ENCODE data around the gene RERG. TPM values are rescaled to one million over a fixed set of nuclear protein-coding genes. Genes with fewer than 3 reads are reported as not detected.

The RERG gene, protein sequence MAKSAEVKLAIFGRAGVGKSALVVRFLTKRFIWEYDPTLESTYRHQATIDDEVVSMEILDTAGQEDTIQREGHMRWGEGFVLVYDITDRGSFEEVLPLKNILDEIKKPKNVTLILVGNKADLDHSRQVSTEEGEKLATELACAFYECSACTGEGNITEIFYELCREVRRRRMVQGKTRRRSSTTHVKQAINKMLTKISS
- total RNA-seq (2022; extraction: Qiagen RNA extraction) = 0.10 to 0.29 TPM (median 0.22 TPM) in 5 replicates

GRCh38 chr12:15220915-15221885, at the start of gene RERG:
RERG (minus strand) TSS chr12:15221417; CDS start chr12:15217489, 3,928 bp downstream.

Other genes starting within 250 kb of the RERG start
- gene PDE6H, start 248.4 kb downstream of the RERG start, total RNA-seq (2022; extraction: Qiagen RNA extraction) = not detected in 5 replicates
- 0.05 to 0.29 TPM (median 0.15 TPM) in 4 of 5 replicates, not detected in the other for gene PTPRO, start 101.1 kb upstream of the RERG start, total RNA-seq (2022; extraction: Qiagen RNA extraction)

Data from A549 treated with Hydrocortisone at 1 μM for 4 hours (cell line).